ENCODE measurements around the gene DPF3. TPM values are rescaled to one million over a fixed set of nuclear protein-coding genes. Genes with fewer than 3 reads are reported as not detected.

Gene DPF3
- polyA plus RNA-seq, 6 donors from 2014 or later, result 4.2 to 9.0 (median 6.1) TPM

DNA sequence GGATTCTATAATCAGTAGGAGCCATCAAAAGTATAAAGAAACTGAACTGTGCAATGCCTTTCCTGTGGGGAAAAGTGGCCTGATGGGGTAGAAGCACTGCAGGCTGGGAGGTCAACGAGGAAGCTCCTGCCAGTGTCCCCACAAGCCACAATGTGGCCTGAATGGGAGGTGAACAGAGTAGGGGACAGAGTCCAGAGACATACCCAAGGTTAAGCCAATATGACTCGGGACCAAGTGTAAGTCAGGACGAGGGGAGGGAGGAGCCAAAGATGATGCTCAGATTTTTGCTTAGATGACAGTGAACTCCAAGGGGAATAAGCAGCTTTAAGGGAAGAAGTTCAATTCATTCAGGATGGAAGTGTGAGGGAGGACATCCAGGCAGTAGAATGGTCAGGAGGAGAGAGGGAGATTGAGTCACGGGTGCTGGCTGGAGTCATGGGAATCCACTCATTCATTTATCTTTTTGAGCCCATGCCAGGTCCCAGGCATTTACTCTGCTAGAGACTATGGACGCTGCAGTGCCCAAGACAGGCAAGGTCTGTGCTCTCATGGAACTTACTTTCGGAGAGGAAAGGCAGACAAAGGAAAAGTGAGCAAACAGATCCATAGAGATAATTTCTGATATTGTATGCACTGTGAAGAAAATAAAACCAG lies 29.1 kb downstream of the DPF3 start:
- no peaks in the 10 kb centered on the region for H3K9me3 Mint-ChIP-seq
- H3K36me3 Mint-ChIP-seq, result peaks cover 16 to 21% of the 10 kb centered on the region in 2 donors
- no peaks in the 10 kb centered on the region for H3K27me3 Mint-ChIP-seq
- ATAC-seq (ENCODE audit: low read depth in 2 of 2) (no peak), DNase-seq (no peak)
- peak overlapping the region in 3 of 6 donors; percentile 42 to 53 (median 47) for H3K27ac Mint-ChIP-seq
- peak overlapping the region in 1 of 8 donors; percentile 26 for H3K4me3 Mint-ChIP-seq
- peaks cover 50 to 60% (median 57%) of the 10 kb centered on the region in 3 donors for H3K4me1 Mint-ChIP-seq

DNA sequence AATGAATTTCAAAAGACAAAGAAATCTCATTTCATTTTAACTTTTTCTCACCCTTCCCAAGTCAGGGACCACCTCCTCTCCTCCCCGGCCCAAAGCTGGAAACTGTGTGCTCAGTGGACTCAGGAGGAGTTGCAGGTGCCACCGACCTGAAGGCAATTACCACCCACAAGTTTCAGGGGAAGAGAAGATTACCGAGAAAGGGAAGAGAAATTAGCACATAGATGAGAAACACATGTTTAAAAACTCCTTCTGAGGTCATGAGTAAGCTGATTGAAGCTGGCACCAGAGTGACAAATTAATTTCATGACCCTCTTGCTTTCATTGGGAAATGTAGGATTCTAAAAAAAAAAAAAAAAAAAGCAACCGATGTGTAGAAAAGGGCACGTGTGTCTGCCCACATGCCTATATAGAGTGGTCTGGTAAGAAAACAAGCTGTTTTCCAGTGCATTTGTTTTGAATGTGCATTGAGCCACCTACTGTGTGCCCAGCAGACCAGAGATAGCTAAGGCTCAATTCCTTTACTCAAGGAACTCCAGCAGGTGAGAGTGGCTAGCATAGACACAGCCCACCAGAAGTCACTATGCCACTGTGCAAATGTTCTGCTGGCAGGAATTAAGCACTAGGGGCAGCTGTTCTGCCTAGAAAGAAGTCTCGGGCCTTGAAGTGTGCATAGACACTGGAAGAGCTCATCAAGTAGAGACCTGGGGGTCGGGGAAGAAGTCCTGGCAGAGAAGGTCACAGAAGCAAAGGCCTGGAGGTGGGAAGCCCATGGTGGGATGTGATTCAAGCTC lies 30.5 kb downstream of the DPF3 start:
- Mint-ChIP-seq H3K27ac (peak overlapping the region in 5 of 6 donors; percentile 47 to 86 (median 84)), H3K36me3 (peaks cover 9 to 12% of the 10 kb centered on the region in 2 donors), H3K27me3 (no peaks in the 10 kb centered on the region), H3K4me3 (peak overlapping the region in 2 of 8 donors; percentile 37 to 55), H3K9me3 (no peaks in the 10 kb centered on the region), H3K4me1 (peaks cover 44 to 58% (median 53%) of the 10 kb centered on the region in 3 donors)
- ATAC-seq (ENCODE audit: low read depth in 2 of 2) (peak in 1 of 2 donors; percentile 46), DNase-seq (no peak)

DNA sequence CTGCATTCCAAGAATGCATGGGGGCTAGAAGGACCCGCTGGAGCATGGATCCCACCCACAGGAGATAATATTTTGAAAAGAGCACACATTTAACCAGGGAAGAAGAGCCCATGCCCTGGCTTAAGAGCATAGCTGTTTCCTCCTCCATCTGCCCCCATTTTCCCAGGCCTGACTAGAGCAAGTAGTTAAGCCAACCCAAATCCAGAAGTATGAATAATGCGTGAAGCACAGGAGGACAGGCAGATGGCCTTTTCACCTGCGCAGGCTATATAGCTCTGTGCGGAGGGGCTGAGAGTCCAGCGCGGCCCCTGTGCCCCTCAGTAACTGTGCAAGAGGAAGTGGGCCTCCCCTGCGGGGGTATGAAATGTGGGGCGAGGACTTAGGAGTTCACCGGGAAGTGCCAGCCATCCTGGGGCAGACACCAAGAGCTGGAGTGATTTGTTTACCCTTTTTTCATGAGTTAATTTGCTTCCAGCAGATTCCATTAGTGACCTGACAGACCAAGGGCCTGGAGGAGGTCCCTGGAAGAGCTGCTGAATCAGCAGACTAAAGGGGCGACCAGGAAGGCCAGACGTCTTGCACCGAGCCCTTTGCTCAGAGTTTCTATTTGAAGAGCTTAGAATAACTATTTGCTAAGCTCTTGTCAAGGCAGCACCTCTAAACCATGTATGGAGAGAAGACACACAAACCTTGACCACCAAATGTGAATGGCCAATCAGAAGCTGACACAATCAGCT lies 37.2 kb downstream of the DPF3 start:
- no peak for ATAC-seq (ENCODE audit: low read depth in 2 of 2)

DNA sequence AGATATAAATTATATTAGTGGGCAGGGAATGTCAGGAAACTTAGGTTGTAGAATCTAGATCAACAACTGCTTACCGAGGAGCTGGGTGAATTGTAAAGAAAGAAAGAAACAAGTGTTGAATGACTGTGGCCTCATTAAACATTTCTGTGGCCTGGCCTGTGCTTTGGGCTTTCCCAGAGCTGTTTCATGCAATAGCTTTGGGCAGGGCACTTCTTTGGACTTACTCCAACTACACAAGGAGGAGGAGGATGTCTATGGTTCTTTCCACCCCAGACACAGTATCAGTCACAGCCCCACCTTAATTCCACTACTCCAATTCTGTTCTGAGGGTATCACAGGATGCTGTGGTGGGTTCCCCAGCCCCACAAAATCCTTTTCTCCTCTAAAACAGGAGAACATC lies 38.0 kb downstream of the DPF3 start:
- DNase-seq (no peak), ATAC-seq (ENCODE audit: low read depth in 2 of 2) (no peak)
- Mint-ChIP-seq H3K27me3 (no peaks in the 10 kb centered on the region), H3K4me1 (peaks cover 15 to 32% (median 23%) of the 10 kb centered on the region in 3 donors), H3K27ac (peak overlapping the region in 2 of 6 donors; percentile 50 to 88), H3K36me3 (peaks cover 0 to 7% of the 10 kb centered on the region in 2 donors), H3K9me3 (no peaks in the 10 kb centered on the region), H3K4me3 (no peak overlapping the region)

More for the DNA sequence above, 37.2 kb downstream of the DPF3 start:
- Mint-ChIP-seq H3K27ac (peak overlapping the region in 1 of 6 donors; percentile 88), H3K4me1 (peaks cover 21 to 32% (median 30%) of the 10 kb centered on the region in 3 donors), H3K27me3 (no peaks in the 10 kb centered on the region), H3K9me3 (no peaks in the 10 kb centered on the region), H3K36me3 (peaks cover 0 to 2% of the 10 kb centered on the region in 2 donors), H3K4me3 (peak overlapping the region in 3 of 8 donors; percentile 5 to 65 (median 35))
- no peak for DNase-seq

DNA sequence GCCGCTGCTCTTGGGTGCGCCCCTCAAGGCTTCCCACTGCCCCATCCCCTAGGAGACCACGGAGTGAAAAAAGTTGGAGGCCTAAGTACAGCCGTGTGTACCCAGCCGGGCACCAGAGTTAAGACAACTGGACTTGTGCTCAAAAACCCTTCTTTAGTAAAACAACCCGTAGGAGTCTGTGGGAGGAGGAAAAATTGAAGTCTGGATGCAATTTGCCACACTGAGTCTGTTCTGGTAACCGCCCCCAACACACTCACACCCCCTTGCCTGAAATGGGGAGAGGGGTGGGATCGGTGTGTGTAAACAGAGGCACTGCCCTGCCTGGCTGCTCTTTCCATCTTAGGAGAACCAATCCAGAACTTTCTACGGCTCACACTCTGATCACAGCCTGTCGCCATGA lies 41.7 kb downstream of the DPF3 start:
- Mint-ChIP-seq H3K27me3 (no peaks in the 10 kb centered on the region), H3K4me3 (no peak overlapping the region), H3K4me1 (peaks cover 21 to 41% (median 24%) of the 10 kb centered on the region in 3 donors), H3K9me3 (no peaks in the 10 kb centered on the region), H3K36me3 (peaks cover 8 to 14% of the 10 kb centered on the region in 2 donors), H3K27ac (peak overlapping the region in 1 of 6 donors; percentile 21)
- ATAC-seq (ENCODE audit: low read depth in 2 of 2) (no peak), DNase-seq (no peak)

DNA sequence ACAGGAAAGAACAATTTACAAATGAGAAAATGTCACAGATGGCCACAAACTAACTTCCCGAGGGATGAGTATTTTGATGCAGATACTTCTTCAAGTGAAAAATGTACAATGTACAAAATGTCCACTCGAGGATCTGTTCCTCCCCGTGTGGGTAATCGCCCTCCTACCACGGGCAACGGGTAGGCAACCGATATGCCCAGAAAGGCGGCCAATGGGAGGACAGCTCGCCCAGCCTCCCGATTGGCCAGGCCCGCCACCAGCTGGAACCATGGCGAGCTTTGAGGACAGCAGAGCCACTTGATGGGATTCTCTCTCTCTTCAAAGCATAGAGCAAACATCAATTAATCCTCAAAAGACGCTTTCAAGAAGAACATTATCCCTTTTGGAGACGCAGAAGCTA lies 42.3 kb downstream of the DPF3 start:
- no peak overlapping the region for H3K4me3 Mint-ChIP-seq
- peak overlapping the region in 2 of 6 donors; percentile 78 to 92 for H3K27ac Mint-ChIP-seq
- no peaks in the 10 kb centered on the region for H3K27me3 Mint-ChIP-seq
- ATAC-seq (ENCODE audit: low read depth in 2 of 2) (no peak), DNase-seq (no peak)
- H3K4me1 Mint-ChIP-seq, result peaks cover 18 to 37% (median 22%) of the 10 kb centered on the region in 3 donors
- peaks cover 14 to 19% of the 10 kb centered on the region in 2 donors for H3K36me3 Mint-ChIP-seq
- no peaks in the 10 kb centered on the region for H3K9me3 Mint-ChIP-seq

DNA sequence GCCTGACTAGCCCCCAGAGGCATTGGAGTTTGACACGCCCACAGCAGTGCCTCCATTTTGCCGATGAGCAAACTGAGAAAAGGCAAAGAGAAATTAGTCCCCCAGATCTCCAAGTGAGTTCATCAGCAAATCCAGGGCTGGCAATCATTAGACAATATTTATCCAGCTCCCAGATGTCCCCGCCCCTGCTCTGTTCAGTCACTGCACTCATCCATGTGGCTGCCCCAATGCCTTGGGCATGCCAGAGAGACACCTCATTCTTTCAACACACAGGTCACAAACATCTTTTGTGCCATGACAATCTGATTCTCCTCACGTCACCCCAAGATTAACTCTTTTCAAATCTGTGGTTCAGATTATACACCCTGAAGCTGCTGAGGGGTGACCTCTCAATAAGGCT lies 43.5 kb downstream of the DPF3 start:
- no peak for ATAC-seq (ENCODE audit: low read depth in 2 of 2)
- Mint-ChIP-seq H3K9me3 (no peaks in the 10 kb centered on the region), H3K27me3 (no peaks in the 10 kb centered on the region), H3K4me3 (no peak overlapping the region), H3K36me3 (peaks cover 14 to 22% of the 10 kb centered on the region in 2 donors), H3K4me1 (peaks cover 10 to 30% (median 15%) of the 10 kb centered on the region in 3 donors), H3K27ac (no peak overlapping the region)
- no peak for DNase-seq

DNA sequence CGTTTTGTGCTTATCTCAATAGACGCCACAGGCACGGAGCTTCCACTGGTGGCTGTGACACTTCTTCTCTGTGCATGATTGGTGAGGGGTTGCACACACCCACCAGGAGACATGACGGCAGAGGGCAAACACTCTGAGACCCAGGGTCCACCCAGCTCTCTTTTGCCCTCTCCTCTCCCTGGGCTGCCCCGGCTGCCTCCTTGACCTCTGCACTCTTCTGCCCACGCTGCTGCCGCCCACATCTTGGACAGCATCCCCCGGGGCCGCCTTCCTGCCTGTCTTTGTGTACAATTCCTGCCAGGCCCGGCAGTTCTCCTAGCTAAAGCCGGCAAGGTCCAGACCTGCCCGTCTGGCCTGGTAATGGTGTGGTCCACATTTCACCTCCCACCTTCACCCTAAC lies 44.7 kb downstream of the DPF3 start:
- H3K9me3 Mint-ChIP-seq, result no peaks in the 10 kb centered on the region
- peaks cover 14 to 32% of the 10 kb centered on the region in 2 donors for H3K36me3 Mint-ChIP-seq
- no peak for ATAC-seq (ENCODE audit: low read depth in 2 of 2)

DNA sequence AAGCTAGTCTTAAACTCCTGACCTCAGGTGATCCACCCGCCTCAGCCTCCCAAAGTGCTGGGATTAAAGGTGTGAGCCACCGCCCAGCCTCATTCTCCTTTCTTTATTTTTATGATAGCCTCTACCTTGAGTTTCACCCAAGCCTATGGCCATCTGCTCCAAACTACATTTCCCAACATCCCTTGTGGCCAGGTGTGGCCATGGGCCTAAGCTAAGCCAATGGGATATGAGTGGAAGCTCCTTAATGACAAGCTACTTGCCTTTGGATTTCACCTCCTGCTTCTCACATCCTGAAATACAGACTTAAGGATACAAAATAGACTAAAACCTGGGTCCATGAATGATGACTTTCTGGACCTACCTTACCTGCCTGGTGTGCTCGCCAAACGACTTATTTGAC lies 46.2 kb downstream of the DPF3 start:
- H3K27me3 Mint-ChIP-seq, result no peaks in the 10 kb centered on the region
- no peak overlapping the region for H3K4me3 Mint-ChIP-seq
- peaks cover 10 to 26% (median 15%) of the 10 kb centered on the region in 3 donors for H3K4me1 Mint-ChIP-seq
- ATAC-seq (ENCODE audit: low read depth in 2 of 2), result no peak
- DNase-seq, result no peak
- H3K36me3 Mint-ChIP-seq, result peaks cover 14 to 32% of the 10 kb centered on the region in 2 donors
- H3K27ac Mint-ChIP-seq, result peak overlapping the region in 1 of 6 donors; percentile 7
- no peaks in the 10 kb centered on the region for H3K9me3 Mint-ChIP-seq

More for the DNA sequence above, 44.7 kb downstream of the DPF3 start:
- peak overlapping the region in 2 of 6 donors; percentile 6 to 79 for H3K27ac Mint-ChIP-seq
- peaks cover 10 to 30% (median 15%) of the 10 kb centered on the region in 3 donors for H3K4me1 Mint-ChIP-seq
- H3K4me3 Mint-ChIP-seq, result peak overlapping the region in 1 of 8 donors; percentile 63
- no peak for DNase-seq
- no peaks in the 10 kb centered on the region for H3K27me3 Mint-ChIP-seq

DNA sequence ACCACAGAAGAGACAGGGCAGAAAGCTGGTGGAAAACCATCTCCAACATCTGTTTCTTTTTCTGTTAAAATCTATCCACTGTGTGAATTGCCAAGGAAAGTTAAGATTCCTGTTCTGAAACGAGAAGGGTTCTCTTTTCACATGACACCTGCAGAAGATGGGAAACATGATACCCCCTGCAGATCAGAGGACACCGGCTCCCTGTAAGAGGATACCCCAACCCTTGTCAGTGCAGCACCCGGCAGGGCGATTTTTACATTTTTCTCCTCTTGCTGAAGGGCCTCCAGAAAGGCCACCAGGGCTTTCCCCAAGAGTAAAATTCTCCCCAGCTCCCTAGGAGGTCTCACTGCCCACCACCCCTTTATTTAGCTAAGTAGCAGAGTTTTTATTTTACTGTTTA lies 48.2 kb downstream of the DPF3 start:
- no peaks in the 10 kb centered on the region for H3K9me3 Mint-ChIP-seq
- no peak overlapping the region for H3K27ac Mint-ChIP-seq
- H3K4me3 Mint-ChIP-seq, result no peak overlapping the region
- peaks cover 8 to 11% (median 9%) of the 10 kb centered on the region in 3 donors for H3K4me1 Mint-ChIP-seq
- DNase-seq, result no peak
- H3K36me3 Mint-ChIP-seq, result peaks cover 14 to 25% of the 10 kb centered on the region in 2 donors
- H3K27me3 Mint-ChIP-seq, result no peaks in the 10 kb centered on the region
- no peak for ATAC-seq (ENCODE audit: low read depth in 2 of 2)

DNA sequence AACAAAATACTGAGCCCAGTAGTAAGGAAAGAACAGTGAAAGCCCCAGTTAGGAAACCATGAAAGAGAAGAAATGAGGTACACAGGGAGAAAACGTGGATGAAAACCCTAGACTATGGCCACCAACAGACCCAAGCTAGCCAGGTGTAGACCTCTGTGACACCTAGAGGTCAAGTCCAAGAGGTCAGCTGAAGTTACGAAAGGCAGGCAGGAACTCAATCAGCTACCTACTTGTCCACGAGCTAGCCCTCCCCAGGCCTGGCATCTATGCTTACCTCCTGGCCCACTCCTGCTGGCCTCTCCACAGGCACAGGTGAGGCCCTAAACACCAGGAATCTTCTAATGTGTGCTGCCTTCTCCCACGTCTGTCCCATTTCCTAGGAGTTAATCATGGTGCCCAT lies 48.7 kb downstream of the DPF3 start:
- peaks cover 4 to 7% (median 5%) of the 10 kb centered on the region in 3 donors for H3K4me1 Mint-ChIP-seq
- ATAC-seq (ENCODE audit: low read depth in 2 of 2) (no peak), DNase-seq (no peak)
- H3K36me3 Mint-ChIP-seq, result peaks cover 14 to 23% of the 10 kb centered on the region in 2 donors
- no peaks in the 10 kb centered on the region for H3K9me3 Mint-ChIP-seq
- no peak overlapping the region for H3K27ac Mint-ChIP-seq
- no peak overlapping the region for H3K4me3 Mint-ChIP-seq
- H3K27me3 Mint-ChIP-seq, result no peaks in the 10 kb centered on the region

DNA sequence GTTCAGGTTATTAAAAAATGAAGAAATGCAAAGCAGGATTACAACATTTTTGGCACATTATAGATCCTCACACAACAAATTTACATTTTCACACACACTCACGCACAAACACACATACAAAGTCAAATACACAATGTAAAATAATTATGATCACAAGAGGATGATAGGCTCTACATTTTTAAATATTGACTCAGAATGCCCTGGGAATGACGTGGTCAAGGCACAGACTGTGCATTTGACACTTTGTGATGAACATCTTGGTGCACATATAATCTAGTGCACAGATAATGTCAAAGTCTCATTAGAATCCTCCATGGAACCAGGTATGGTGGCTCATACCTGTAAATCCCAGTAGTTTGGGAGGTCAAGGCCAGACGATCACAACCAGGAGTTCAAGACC lies 49.4 kb downstream of the DPF3 start:
- peaks cover 3 to 4% (median 4%) of the 10 kb centered on the region in 3 donors for H3K4me1 Mint-ChIP-seq
- H3K9me3 Mint-ChIP-seq, result no peaks in the 10 kb centered on the region
- no peak overlapping the region for H3K27ac Mint-ChIP-seq
- DNase-seq (no peak), ATAC-seq (ENCODE audit: low read depth in 2 of 2) (no peak)
- H3K4me3 Mint-ChIP-seq, result no peak overlapping the region
- H3K36me3 Mint-ChIP-seq, result peaks cover 14 to 23% of the 10 kb centered on the region in 2 donors
- H3K27me3 Mint-ChIP-seq, result no peaks in the 10 kb centered on the region

Measured in naive B cell (primary cell).